GM18951 (cell line): ENCODE data around the gene SLAMF8.

Experiments
- POLR2A ChIP-seq: IDR thresholded peaks from 4 replicates; pipeline ENCODE4 v1.6.1; 2011; ENCODE audit warnings: mild to moderate bottlenecking; ENCODE audit not compliant: insufficient read length, insufficient read depth; ENCODE audit errors: extremely low read depth
- in situ Hi-C: fragments of 300-500 bp; cut with MboI; formaldehyde crosslinking; loops from one replicate; pipeline ENCODE4 v1.12.0; 2022; ENCODE audit warnings: low sequenced_read_pairs, mixed read lengths, inconsistent platforms; ENCODE audit not compliant: unreplicated experiment

Gene SLAMF8

DNA sequence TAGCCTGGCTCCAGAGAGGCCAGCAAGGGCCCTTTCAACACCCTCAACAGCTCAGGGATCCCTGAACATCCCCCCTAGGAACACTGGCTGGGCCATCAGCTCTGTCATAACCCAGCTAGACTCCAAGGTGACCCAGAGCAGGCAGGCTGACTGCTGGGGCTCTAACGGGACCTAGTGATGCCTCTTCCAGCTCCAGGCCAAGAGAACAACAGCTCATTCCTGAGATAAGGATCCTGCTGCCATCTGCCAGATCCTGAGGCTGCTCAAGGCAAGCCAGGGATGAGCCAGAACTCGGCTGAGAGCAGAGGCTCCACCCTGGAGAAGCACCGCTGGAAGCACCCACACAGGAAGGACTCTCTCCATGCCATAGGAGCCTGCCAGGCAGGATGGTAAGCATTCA lies 33.8 kb downstream of the SLAMF8 start:
- TF ChIP-seq POLR2A, result no peak
- in situ Hi-C loops, result no loop called here

DNA sequence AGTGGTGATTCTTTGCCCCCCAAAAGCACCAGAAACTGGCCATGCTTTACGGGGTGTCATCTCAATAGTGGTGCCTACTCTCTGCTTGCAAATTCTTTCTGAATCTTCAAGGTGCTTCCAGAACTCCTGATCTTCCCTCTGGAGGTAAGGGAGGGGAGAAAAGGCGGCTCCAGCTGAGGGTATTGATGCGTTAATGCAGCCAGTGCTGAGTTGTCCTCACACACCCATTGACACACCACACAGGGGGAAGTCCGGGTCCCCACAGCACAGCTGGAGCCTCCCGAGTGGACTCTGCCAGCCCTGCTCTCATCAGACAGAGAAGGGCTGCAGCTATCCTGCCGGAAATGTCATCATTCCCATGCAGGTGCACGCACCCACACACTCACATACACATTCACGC lies 34.5 kb downstream of the SLAMF8 start:
- no peak for TF ChIP-seq POLR2A
- in situ Hi-C loops, result no loop called here

DNA sequence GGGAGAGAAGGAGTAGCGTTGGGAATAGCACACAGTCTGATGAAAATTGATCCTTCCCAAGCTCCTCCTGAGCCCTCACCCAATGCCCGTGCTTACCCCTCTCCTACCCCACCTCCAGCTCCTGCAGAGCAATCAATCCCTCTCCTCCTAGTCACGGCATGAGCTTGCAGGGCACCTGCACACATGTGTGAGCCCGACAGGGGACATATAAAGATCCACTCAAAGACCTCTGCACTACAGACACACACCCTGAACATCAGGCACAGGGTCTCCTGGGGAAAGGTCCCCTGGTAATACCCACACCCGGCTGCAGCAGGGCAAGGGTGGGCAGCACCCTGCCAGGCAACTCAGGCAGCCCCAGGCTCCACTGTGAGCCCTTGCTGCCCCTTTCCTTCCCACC lies 35.4 kb downstream of the SLAMF8 start:
- TF ChIP-seq POLR2A, result no peak
- in situ Hi-C loops, result no loop called here

DNA sequence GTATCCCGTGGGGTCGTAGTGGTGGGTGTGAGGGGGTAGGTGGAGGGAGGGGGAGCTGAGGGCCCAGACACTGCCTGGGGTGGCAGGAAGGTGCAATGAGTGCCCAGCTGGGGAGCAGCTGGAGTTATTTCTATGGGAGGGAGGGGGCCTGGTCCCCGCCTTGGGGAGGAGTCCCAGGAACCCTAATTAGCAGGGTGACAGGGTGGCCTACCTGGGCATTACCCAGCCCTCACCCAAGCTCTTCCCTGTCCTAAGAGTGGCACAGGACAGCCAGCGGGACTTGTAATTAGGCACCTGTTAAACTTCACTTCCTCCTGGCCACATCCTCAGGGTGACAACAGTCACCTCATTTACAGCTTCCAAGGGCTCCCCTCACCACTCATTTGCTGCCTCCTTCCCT lies 35.9 kb downstream of the SLAMF8 start, which contains the start of gene VSIG8:
Gene VSIG8, minus strand, starts transcription at position 101 of the 400 bp plus-strand sequence. CDS start 136 bp downstream, outside the sequence.
- TF ChIP-seq POLR2A, result no peak
- in situ Hi-C loops, result no loop called here

- in situ Hi-C loops, result no loop called here
- TF ChIP-seq POLR2A, result no peak
These were observed 37.6 kb downstream of the SLAMF8 start for GRCh38 chr1:159864262-159864661.

- no peak for TF ChIP-seq POLR2A
- in situ Hi-C loops, result no loop called here
These were observed 39.4 kb downstream of the SLAMF8 start for GRCh38 chr1:159866066-159866465.

- in situ Hi-C loops, result no loop called here
- TF ChIP-seq POLR2A, result no peak
These were observed 40.4 kb downstream of the SLAMF8 start for GRCh38 chr1:159866905-159867663.

DNA sequence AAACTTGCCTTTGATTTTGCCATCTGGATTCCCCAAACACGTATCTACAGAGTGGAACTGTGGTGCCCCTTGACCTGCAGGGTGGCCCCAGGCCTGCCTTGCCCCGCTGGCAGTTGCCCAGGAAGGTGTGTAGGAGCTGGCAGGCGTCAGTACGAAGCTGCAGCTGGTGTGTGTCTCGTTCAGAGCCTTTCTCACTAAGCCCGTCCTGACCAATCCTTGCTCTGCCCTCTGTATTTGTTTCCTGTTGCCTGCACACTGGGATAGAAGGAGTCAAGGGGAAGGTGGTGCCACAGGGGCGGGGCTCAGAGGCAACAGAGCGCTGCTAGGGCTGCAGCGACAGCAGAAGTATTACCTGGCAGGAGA lies 41.0 kb downstream of the SLAMF8 start:
- no peak for TF ChIP-seq POLR2A
- in situ Hi-C loops, result no loop called here

DNA sequence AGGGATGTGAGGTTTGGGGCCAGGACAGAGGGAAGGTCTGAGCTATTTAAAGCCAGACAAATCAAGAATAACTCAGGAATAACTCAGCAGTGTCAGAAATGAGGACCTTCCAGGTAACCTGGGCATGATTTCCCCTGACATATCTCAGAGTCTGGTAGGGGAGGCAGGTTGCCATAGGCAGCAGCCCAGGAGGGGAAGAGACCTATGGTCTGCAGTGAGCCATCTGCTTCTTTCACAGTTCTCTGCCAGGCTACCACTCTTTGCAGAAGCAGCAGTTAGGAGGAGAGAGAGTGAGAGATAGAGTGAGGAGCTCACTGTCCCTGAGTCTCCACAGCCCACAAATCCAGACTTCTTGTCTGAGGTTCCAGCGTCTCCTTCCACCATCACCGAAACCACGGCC lies 42.1 kb downstream of the SLAMF8 start:
- in situ Hi-C loops, result no loop called here
- TF ChIP-seq POLR2A, result no peak

DNA sequence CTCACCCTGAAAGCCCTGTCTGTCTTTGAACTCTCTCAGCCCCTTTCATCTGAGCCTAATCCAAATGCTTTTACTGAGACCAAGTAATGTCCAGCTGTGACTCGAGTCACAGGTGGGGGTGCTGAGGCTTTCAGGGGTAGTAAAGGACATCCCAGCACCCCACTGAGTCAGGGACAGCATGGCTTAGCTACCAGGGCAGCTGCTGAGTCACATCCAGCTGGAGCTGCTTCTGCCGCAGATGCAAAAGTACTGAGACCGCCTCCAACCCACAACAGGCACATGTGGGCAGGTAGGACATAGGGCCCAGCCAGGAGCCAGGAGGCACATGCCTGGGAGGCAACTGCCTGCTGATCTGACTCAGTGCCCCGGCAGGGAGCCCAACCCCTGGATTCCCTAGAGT lies 42.5 kb downstream of the SLAMF8 start:
- in situ Hi-C loops, result no loop called here
- no peak for TF ChIP-seq POLR2A

GRCh38 chr1:159869607-159870006 lies 42.9 kb downstream of the SLAMF8 start:
- no peak for TF ChIP-seq POLR2A
- in situ Hi-C loops, result no loop called here

DNA sequence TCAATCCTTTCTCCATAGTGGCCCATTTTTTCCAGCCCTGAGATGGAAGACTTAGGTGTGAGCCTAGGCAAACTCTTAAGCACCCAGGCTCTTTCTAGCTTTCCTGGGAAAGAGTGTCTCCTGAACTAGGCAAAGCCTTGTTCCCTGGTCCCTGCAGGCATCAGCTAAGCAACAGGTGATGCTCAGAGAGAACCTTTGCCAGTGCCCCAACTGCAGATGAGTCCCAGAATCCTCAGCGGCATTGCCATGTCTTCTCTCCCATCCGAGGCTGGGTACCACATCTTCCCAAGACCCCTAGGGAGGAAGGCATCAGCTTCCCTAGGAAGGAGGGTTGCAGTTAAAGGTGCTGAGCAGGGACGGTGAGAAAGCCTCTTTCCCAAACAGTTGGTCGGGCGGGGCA lies 44.0 kb downstream of the SLAMF8 start:
- TF ChIP-seq POLR2A, result no peak
- in situ Hi-C loops, result no loop called here

GRCh38 chr1:159872891-159873290 lies 46.2 kb downstream of the SLAMF8 start:
- in situ Hi-C loops, result no loop called here
- no peak for TF ChIP-seq POLR2A

DNA sequence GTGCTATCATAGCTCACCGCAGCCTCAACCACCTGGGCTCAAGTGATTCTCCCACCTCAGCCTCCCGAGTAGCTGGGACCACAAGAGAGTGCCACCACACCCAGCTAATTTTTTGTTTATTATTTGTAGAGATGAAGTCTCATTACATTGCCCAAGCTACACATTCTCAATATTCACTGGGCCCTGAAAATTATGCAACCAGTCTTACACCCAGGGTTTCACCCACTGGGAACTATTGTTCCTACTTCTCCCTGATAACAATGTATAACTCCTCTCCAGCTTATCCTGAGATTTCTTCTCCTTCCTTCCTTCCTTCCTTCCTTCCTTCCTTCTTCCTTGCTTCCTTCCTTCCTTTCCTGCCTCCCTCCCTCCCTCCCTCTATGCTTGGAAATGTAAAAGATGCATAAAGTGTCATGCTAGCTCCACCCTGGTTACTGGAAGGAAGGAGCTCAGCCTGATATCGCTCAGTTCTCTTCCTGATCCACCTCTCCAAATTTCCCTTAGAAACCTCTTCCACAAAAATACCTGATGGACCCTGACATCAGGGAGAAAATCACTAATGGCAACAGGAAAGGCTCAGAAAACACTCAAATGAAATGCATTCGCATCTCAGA lies 47.0 kb downstream of the SLAMF8 start:
- in situ Hi-C loops, result no loop called here
- no peak for TF ChIP-seq POLR2A
